ENCODE results near the gene MOV10. TPM values are rescaled to one million over a fixed set of nuclear protein-coding genes. Genes with fewer than 3 reads are reported as not detected.

MOV10 gene
- 10 to 100 TPM; 28.3 to 31.9 TPM for total RNA-seq

DNA sequence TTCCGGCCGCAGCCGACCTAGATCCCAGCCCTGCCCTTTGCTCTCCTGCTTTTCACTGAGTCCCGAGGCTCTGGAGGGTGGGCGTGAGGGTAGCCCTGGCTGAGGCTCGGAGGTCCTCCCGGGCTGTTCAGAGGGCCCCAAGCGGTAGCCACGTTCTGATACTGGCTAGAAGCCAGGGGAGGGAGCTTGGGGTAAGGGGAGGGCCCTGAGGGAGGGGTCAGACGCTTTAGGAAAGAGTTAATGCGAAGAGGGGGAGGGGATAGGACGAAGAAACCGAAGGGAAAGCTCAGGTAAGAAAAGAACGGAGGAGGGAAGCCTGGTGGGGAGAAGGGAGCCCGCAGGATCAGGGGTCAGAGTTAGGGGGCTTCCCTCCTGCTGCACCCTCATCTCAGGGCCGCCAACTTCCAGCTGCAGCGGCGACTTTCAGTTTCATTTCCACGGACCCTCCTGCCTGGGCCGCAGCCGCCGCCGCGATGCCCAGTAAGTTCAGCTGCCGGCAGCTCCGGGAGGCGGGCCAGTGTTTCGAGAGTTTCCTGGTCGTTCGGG, at the start of gene MOV10:
Gene MOV10 (plus strand): TSS at position 220 of the 546 bp plus-strand sequence. CDS start 254 bp downstream, at position 474.
- peaks cover 11 to 24% of the 10 kb centered on the region in 2 donors for H3K4me1 ChIP-seq (ENCODE audit: control insufficient read depth in 1 of 2, low read depth in 2 of 2)
- DNase-seq (ENCODE audit: low spot score) (no peak), ATAC-seq (ENCODE audit: insufficient number of reproducible peaks, low FRiP score, low read depth) (peak; percentile 62)
- no peak for TF ChIP-seq CTCF (IDR thresholded peaks at IDR 0.05)
- H3K36me3 ChIP-seq: peaks cover 5% of the 10 kb centered on the region
- peak within 1 kb of the TSS; percentile 95 for H3K4me3 ChIP-seq
- H3K27ac ChIP-seq: peak within 1 kb of the TSS; percentile 75 to 86
- no peaks in the 10 kb centered on the region for H3K27me3 ChIP-seq (replicated peaks; ENCODE audit: insufficient read depth)
- no peaks in the 10 kb centered on the region for H3K9me3 ChIP-seq

- TF ChIP-seq CTCF (IDR thresholded peaks at IDR 0.05): no peak
- DNase-seq (ENCODE audit: low spot score) (peak; percentile 17), ATAC-seq (ENCODE audit: insufficient number of reproducible peaks, low FRiP score, low read depth) (no peak)
- Histone ChIP-seq H3K4me1 (ENCODE audit: control insufficient read depth in 1 of 2, low read depth in 2 of 2) (peaks cover 24 to 46% of the 10 kb centered on the region in 2 donors), H3K36me3 (no peaks in the 10 kb centered on the region), H3K27me3 (replicated peaks; ENCODE audit: insufficient read depth) (no peaks in the 10 kb centered on the region), H3K9me3 (no peaks in the 10 kb centered on the region), H3K4me3 (no peak overlapping the region), H3K27ac (no peak overlapping the region)
Observed at GRCh38 chr1:112625696-112626095, 48.8 kb upstream of the MOV10 start.

GRCh38 chr1:112626193-112626592, 48.3 kb upstream of the MOV10 start:
- no peaks in the 10 kb centered on the region for H3K27me3 ChIP-seq (replicated peaks; ENCODE audit: insufficient read depth)
- no peak for DNase-seq (ENCODE audit: low spot score)
- no peak overlapping the region for H3K4me3 ChIP-seq
- peaks cover 21 to 41% of the 10 kb centered on the region in 2 donors for H3K4me1 ChIP-seq (ENCODE audit: control insufficient read depth in 1 of 2, low read depth in 2 of 2)
- no peaks in the 10 kb centered on the region for H3K36me3 ChIP-seq
- H3K27ac ChIP-seq: no peak overlapping the region
- no peak for TF ChIP-seq CTCF (IDR thresholded peaks at IDR 0.05)
- H3K9me3 ChIP-seq: no peaks in the 10 kb centered on the region
- no peak for ATAC-seq (ENCODE audit: insufficient number of reproducible peaks, low FRiP score, low read depth)

DNA sequence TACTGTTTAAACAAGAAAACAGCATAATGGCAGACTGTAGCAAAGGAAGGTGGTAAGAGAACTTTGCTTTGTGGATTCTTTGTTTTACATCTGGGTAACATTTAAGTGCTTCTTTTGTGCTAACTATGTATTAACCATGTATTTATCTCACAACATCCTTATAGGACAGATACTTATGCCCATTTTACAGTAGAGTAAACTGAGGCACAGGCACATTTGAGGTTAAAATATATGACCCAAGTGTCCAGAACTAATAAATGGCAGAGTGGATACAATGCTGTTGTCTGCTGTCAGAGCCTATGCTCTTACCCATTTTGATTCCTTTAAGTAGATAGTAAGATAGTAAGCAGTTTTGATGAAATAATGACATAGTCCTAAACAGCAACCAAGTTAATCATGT, 47.6 kb upstream of the MOV10 start:
- DNase-seq (ENCODE audit: low spot score) (no peak), ATAC-seq (ENCODE audit: insufficient number of reproducible peaks, low FRiP score, low read depth) (no peak)
- H3K36me3 ChIP-seq: no peaks in the 10 kb centered on the region
- H3K4me3 ChIP-seq: no peak overlapping the region
- no peaks in the 10 kb centered on the region for H3K27me3 ChIP-seq (replicated peaks; ENCODE audit: insufficient read depth)
- H3K4me1 ChIP-seq (ENCODE audit: control insufficient read depth in 1 of 2, low read depth in 2 of 2): peaks cover 18 to 34% of the 10 kb centered on the region in 2 donors
- no peak for TF ChIP-seq CTCF (IDR thresholded peaks at IDR 0.05)
- H3K27ac ChIP-seq: peak overlapping the region in 1 of 2 donors; percentile 24
- no peaks in the 10 kb centered on the region for H3K9me3 ChIP-seq

DNA sequence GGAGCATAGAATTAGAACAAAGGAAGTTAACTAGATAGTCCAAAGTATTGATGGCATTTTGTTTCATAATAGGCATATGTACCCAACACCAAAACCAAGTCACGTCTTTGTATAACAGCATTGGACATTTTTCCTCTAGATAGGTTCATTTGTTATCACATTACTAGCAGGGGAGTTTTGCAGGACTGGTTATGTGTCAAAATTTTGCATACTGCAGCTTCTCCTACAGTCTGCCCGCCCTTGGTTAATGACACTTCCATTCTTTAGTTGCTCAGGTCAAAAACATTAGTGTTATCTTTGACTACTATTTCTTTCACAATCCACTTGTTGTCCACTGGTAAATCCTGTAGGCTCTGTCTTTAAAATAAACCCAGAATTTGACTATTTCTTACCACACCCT, 45.9 kb upstream of the MOV10 start:
- peaks cover 13 to 22% of the 10 kb centered on the region in 2 donors for H3K4me1 ChIP-seq (ENCODE audit: control insufficient read depth in 1 of 2, low read depth in 2 of 2)
- H3K36me3 ChIP-seq: no peaks in the 10 kb centered on the region
- H3K27me3 ChIP-seq (replicated peaks; ENCODE audit: insufficient read depth): no peaks in the 10 kb centered on the region
- TF ChIP-seq CTCF (IDR thresholded peaks at IDR 0.05): no peak
- H3K9me3 ChIP-seq: no peaks in the 10 kb centered on the region
- ATAC-seq (ENCODE audit: insufficient number of reproducible peaks, low FRiP score, low read depth): no peak
- H3K27ac ChIP-seq: no peak overlapping the region
- no peak for DNase-seq (ENCODE audit: low spot score)
- no peak overlapping the region for H3K4me3 ChIP-seq
